WTC11 (cell line): Measurements from ENCODE around the gene DLGAP4. TPM values are rescaled to one million over a fixed set of nuclear protein-coding genes. Genes with fewer than 3 reads are reported as not detected.

Experiments used
- ATAC-seq: fragments of 200-7000 bp; cut with Tn5 transposase; 2 replicates; pipeline ENCODE4 v1.10.0; 2021; ENCODE audit warnings: mild to moderate bottlenecking, moderate library complexity
- CTCF ChIA-PET: fragments of 300-600 bp; sonication (Branson Sonifier 250); formaldehyde crosslinking; loops from one replicate; lab custom pipeline; 2021; ENCODE audit warnings: antibody characterized with exemption; lab: Charles Lee
- POLR2A ChIA-PET: fragments of 350-600 bp; sonication (Branson Sonifier 250); formaldehyde crosslinking; loops from one replicate; lab custom pipeline; 2021; ENCODE audit warnings: antibody characterized with exemption; lab: Charles Lee
- DNase-seq: peaks from one replicate; pipeline ENCODE4 v3.0.0; 2021; ENCODE audit warnings: low spot score
- H3K27ac Mint-ChIP-seq: 2 replicates; pipeline ENCODE4 v1.8.0; 2021; ENCODE audit warnings: mixed read lengths
- H3K27me3 Mint-ChIP-seq: 2 replicates; pipeline ENCODE4 v1.8.0; 2021; ENCODE audit warnings: low read depth, mild to moderate bottlenecking, moderate library complexity, mixed read lengths
- H3K36me3 Mint-ChIP-seq: 2 replicates; pipeline ENCODE4 v1.8.0; 2021; ENCODE audit warnings: mixed read lengths
- H3K4me1 Mint-ChIP-seq: 2 replicates; pipeline ENCODE4 v1.8.0; 2022; ENCODE audit warnings: mixed read lengths
- H3K4me3 Mint-ChIP-seq: 2 replicates; pipeline ENCODE4 v1.8.0; 2021; ENCODE audit warnings: mild to moderate bottlenecking, moderate library complexity, mixed read lengths
- H3K9me3 Mint-ChIP-seq: 2 replicates; pipeline ENCODE4 v1.8.0; 2021; ENCODE audit warnings: mixed read lengths
- ATF6 ChIP-seq: sonication (generic); formaldehyde crosslinking; IDR thresholded peaks from 2 replicates; pipeline ENCODE4 v1.8.1; 2023; ENCODE audit warnings: mild to moderate bottlenecking, missing genetic modification reagents
- CREM ChIP-seq: sonication (generic); formaldehyde crosslinking; IDR thresholded peaks from 2 replicates; pipeline ENCODE4 v1.8.1; 2022; ENCODE audit warnings: mild to moderate bottlenecking, missing genetic modification reagents, moderate library complexity
- ESRRA ChIP-seq: sonication (generic); formaldehyde crosslinking; IDR thresholded peaks from 2 replicates; pipeline ENCODE4 v1.8.1; 2022; ENCODE audit warnings: mild to moderate bottlenecking, missing genetic modification reagents, borderline replicate concordance
- FOXP1 ChIP-seq: sonication (generic); formaldehyde crosslinking; IDR thresholded peaks from 2 replicates; pipeline ENCODE4 v1.8.0; 2022; ENCODE audit warnings: missing genetic modification reagents, mild to moderate bottlenecking, moderate library complexity, borderline replicate concordance
- IRF2 ChIP-seq: sonication (generic); formaldehyde crosslinking; IDR thresholded peaks from 2 replicates; pipeline ENCODE4 v1.8.0; 2022; ENCODE audit warnings: low read depth, missing genetic modification reagents, borderline replicate concordance
- KAT7 ChIP-seq: sonication (generic); formaldehyde crosslinking; IDR thresholded peaks from 2 replicates; pipeline ENCODE4 v1.8.1; 2023; ENCODE audit warnings: missing genetic modification reagents, mild to moderate bottlenecking, borderline replicate concordance
- RELA ChIP-seq: sonication (generic); formaldehyde crosslinking; IDR thresholded peaks from 2 replicates; pipeline ENCODE4 v1.8.1; 2022; ENCODE audit warnings: missing genetic modification reagents, mild to moderate bottlenecking, borderline replicate concordance
- SMAD3 ChIP-seq: sonication (generic); formaldehyde crosslinking; IDR thresholded peaks from 2 replicates; pipeline ENCODE4 v1.8.0; 2022; ENCODE audit warnings: missing genetic modification reagents, mild to moderate bottlenecking, borderline replicate concordance
- USF1 ChIP-seq: sonication (generic); formaldehyde crosslinking; IDR thresholded peaks from 2 replicates; pipeline ENCODE4 v1.8.0; 2022; ENCODE audit warnings: mild to moderate bottlenecking, missing genetic modification reagents
- ZBTB21 ChIP-seq: sonication (generic); formaldehyde crosslinking; IDR thresholded peaks from 2 replicates; pipeline ENCODE4 v1.8.1; 2023; ENCODE audit warnings: mild to moderate bottlenecking, missing genetic modification reagents, borderline replicate concordance
- ZBTB43 ChIP-seq: sonication (generic); formaldehyde crosslinking; IDR thresholded peaks from 2 replicates; pipeline ENCODE4 v1.8.1; 2023; ENCODE audit warnings: mild to moderate bottlenecking, missing genetic modification reagents
- ZNF219 ChIP-seq: sonication (generic); formaldehyde crosslinking; IDR thresholded peaks from 2 replicates; pipeline ENCODE4 v1.8.0; 2023; ENCODE audit warnings: missing genetic modification reagents, mild to moderate bottlenecking, borderline replicate concordance
- total RNA-seq: library from RNA; stranded (reverse); gene quantifications from 3 replicates; pipeline ENCODE4 v1.2.3, GENCODE V29; 2021
- TF ChIP-seq, protein P1 (sequence below): fragments of 200-600 bp; IDR thresholded peaks from 2 replicates; pipeline ENCODE4 v1.8.0; 2022; ENCODE audit warnings: antibody characterized with exemption
- TF ChIP-seq, protein P2 (sequence below): sonication (generic); formaldehyde crosslinking; IDR thresholded peaks from 2 replicates; pipeline ENCODE4 v1.8.0; 2023; ENCODE audit warnings: missing genetic modification reagents, mild to moderate bottlenecking, borderline replicate concordance
- TF ChIP-seq, protein P3 (sequence below): sonication (generic); formaldehyde crosslinking; IDR thresholded peaks from 2 replicates; pipeline ENCODE4 v1.8.1; 2023; ENCODE audit warnings: mild to moderate bottlenecking, missing genetic modification reagents, moderate library complexity
- TF ChIP-seq, protein P4 (sequence below): sonication (generic); formaldehyde crosslinking; conservative IDR thresholded peaks from 2 replicates; pipeline ENCODE4 v1.8.1; 2022; ENCODE audit warnings: mild to moderate bottlenecking, missing genetic modification reagents
- TF ChIP-seq, protein P5 (sequence below): fragments of 250-450 bp; sonication (Bioruptor Pico); IDR thresholded peaks from 2 replicates; pipeline ENCODE4 v1.9.0; 2021; ENCODE audit warnings: mild to moderate bottlenecking, borderline replicate concordance
- TF ChIP-seq, protein P6 (sequence below): sonication (generic); formaldehyde crosslinking; IDR thresholded peaks from 2 replicates; pipeline ENCODE4 v1.8.0; 2023; ENCODE audit warnings: mild to moderate bottlenecking, missing genetic modification reagents

DLGAP4 gene
- total RNA-seq, 1 experiment from 2014 or later, result 52.6 TPM

GRCh38 chr20:36521526-36521925 is 215.4 kb downstream of the DLGAP4 start:
- ATAC-seq, result no peak
- H3K4me3 Mint-ChIP-seq, result no peak overlapping the region
- ChIA-PET CTCF (interaction anchor here (0.6 to 1.7 kb wide), 2 partner anchors 21 to 346 kb away, joined by 3 to 4 read pairs; no protein-coding TSS in a partner anchor), POLR2A (no interaction called here)
- H3K4me1 Mint-ChIP-seq, result no peaks in the 10 kb centered on the region
- no peaks in the 10 kb centered on the region for H3K9me3 Mint-ChIP-seq
- no peak for DNase-seq
- peaks cover 18% of the 10 kb centered on the region for H3K36me3 Mint-ChIP-seq
- H3K27me3 Mint-ChIP-seq, result no peaks in the 10 kb centered on the region
- 0 out of 2 replicates have a peak overlapping the region, but pooled peaks have one; percentile 3 for H3K27ac Mint-ChIP-seq
- no peak for TF ChIP-seq KAT7
- TF ChIP-seq RELA (CRISPR knock-in tag), result no peak
- TF ChIP-seq, protein P1, sequence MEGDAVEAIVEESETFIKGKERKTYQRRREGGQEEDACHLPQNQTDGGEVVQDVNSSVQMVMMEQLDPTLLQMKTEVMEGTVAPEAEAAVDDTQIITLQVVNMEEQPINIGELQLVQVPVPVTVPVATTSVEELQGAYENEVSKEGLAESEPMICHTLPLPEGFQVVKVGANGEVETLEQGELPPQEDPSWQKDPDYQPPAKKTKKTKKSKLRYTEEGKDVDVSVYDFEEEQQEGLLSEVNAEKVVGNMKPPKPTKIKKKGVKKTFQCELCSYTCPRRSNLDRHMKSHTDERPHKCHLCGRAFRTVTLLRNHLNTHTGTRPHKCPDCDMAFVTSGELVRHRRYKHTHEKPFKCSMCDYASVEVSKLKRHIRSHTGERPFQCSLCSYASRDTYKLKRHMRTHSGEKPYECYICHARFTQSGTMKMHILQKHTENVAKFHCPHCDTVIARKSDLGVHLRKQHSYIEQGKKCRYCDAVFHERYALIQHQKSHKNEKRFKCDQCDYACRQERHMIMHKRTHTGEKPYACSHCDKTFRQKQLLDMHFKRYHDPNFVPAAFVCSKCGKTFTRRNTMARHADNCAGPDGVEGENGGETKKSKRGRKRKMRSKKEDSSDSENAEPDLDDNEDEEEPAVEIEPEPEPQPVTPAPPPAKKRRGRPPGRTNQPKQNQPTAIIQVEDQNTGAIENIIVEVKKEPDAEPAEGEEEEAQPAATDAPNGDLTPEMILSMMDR, result no peak
- no peak for TF ChIP-seq CREM
- no peak for TF ChIP-seq ESRRA (CRISPR knock-in tag)
- TF ChIP-seq, protein P2, sequence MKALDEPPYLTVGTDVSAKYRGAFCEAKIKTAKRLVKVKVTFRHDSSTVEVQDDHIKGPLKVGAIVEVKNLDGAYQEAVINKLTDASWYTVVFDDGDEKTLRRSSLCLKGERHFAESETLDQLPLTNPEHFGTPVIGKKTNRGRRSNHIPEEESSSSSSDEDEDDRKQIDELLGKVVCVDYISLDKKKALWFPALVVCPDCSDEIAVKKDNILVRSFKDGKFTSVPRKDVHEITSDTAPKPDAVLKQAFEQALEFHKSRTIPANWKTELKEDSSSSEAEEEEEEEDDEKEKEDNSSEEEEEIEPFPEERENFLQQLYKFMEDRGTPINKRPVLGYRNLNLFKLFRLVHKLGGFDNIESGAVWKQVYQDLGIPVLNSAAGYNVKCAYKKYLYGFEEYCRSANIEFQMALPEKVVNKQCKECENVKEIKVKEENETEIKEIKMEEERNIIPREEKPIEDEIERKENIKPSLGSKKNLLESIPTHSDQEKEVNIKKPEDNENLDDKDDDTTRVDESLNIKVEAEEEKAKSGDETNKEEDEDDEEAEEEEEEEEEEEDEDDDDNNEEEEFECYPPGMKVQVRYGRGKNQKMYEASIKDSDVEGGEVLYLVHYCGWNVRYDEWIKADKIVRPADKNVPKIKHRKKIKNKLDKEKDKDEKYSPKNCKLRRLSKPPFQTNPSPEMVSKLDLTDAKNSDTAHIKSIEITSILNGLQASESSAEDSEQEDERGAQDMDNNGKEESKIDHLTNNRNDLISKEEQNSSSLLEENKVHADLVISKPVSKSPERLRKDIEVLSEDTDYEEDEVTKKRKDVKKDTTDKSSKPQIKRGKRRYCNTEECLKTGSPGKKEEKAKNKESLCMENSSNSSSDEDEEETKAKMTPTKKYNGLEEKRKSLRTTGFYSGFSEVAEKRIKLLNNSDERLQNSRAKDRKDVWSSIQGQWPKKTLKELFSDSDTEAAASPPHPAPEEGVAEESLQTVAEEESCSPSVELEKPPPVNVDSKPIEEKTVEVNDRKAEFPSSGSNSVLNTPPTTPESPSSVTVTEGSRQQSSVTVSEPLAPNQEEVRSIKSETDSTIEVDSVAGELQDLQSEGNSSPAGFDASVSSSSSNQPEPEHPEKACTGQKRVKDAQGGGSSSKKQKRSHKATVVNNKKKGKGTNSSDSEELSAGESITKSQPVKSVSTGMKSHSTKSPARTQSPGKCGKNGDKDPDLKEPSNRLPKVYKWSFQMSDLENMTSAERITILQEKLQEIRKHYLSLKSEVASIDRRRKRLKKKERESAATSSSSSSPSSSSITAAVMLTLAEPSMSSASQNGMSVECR (CRISPR knock-in tag), result no peak
- TF ChIP-seq, protein P3, sequence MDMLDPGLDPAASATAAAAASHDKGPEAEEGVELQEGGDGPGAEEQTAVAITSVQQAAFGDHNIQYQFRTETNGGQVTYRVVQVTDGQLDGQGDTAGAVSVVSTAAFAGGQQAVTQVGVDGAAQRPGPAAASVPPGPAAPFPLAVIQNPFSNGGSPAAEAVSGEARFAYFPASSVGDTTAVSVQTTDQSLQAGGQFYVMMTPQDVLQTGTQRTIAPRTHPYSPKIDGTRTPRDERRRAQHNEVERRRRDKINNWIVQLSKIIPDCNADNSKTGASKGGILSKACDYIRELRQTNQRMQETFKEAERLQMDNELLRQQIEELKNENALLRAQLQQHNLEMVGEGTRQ (CRISPR knock-in tag), result no peak
- TF ChIP-seq FOXP1 (CRISPR knock-in tag), result no peak
- TF ChIP-seq ZNF219 (CRISPR knock-in tag), result no peak
- TF ChIP-seq, protein P4, sequence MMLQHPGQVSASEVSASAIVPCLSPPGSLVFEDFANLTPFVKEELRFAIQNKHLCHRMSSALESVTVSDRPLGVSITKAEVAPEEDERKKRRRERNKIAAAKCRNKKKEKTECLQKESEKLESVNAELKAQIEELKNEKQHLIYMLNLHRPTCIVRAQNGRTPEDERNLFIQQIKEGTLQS, result no peak
- TF ChIP-seq ZBTB21 (CRISPR knock-in tag), result no peak
- no peak for TF ChIP-seq IRF2 (CRISPR knock-in tag)
- TF ChIP-seq ATF6, result no peak
- TF ChIP-seq, protein P5, sequence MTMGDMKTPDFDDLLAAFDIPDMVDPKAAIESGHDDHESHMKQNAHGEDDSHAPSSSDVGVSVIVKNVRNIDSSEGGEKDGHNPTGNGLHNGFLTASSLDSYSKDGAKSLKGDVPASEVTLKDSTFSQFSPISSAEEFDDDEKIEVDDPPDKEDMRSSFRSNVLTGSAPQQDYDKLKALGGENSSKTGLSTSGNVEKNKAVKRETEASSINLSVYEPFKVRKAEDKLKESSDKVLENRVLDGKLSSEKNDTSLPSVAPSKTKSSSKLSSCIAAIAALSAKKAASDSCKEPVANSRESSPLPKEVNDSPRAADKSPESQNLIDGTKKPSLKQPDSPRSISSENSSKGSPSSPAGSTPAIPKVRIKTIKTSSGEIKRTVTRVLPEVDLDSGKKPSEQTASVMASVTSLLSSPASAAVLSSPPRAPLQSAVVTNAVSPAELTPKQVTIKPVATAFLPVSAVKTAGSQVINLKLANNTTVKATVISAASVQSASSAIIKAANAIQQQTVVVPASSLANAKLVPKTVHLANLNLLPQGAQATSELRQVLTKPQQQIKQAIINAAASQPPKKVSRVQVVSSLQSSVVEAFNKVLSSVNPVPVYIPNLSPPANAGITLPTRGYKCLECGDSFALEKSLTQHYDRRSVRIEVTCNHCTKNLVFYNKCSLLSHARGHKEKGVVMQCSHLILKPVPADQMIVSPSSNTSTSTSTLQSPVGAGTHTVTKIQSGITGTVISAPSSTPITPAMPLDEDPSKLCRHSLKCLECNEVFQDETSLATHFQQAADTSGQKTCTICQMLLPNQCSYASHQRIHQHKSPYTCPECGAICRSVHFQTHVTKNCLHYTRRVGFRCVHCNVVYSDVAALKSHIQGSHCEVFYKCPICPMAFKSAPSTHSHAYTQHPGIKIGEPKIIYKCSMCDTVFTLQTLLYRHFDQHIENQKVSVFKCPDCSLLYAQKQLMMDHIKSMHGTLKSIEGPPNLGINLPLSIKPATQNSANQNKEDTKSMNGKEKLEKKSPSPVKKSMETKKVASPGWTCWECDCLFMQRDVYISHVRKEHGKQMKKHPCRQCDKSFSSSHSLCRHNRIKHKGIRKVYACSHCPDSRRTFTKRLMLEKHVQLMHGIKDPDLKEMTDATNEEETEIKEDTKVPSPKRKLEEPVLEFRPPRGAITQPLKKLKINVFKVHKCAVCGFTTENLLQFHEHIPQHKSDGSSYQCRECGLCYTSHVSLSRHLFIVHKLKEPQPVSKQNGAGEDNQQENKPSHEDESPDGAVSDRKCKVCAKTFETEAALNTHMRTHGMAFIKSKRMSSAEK (CRISPR knock-in tag), result no peak
- TF ChIP-seq, protein P6, sequence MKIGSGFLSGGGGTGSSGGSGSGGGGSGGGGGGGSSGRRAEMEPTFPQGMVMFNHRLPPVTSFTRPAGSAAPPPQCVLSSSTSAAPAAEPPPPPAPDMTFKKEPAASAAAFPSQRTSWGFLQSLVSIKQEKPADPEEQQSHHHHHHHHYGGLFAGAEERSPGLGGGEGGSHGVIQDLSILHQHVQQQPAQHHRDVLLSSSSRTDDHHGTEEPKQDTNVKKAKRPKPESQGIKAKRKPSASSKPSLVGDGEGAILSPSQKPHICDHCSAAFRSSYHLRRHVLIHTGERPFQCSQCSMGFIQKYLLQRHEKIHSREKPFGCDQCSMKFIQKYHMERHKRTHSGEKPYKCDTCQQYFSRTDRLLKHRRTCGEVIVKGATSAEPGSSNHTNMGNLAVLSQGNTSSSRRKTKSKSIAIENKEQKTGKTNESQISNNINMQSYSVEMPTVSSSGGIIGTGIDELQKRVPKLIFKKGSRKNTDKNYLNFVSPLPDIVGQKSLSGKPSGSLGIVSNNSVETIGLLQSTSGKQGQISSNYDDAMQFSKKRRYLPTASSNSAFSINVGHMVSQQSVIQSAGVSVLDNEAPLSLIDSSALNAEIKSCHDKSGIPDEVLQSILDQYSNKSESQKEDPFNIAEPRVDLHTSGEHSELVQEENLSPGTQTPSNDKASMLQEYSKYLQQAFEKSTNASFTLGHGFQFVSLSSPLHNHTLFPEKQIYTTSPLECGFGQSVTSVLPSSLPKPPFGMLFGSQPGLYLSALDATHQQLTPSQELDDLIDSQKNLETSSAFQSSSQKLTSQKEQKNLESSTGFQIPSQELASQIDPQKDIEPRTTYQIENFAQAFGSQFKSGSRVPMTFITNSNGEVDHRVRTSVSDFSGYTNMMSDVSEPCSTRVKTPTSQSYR (CRISPR knock-in tag), result no peak
- TF ChIP-seq ZBTB43, result no peak
- no peak for TF ChIP-seq USF1 (CRISPR knock-in tag)
- TF ChIP-seq SMAD3 (CRISPR knock-in tag), result no peak
